SK-N-MC (cell line): ENCODE measurements around the gene CXCL8.
"Not testable (repeated sequence)": the region's sequence is repeated elsewhere in the genome, so short reads cannot be mapped to it uniquely, and the experiment has no call there.

ENCODE experiments used
- EZH2 ChIP-seq: fragments of 200-600 bp; sonication (generic); IDR thresholded peaks from one replicate; pipeline ENCODE4 v1.6.1; 2017; ENCODE audit warnings: antibody characterized with exemption
- FOXP2 ChIP-seq: optimal IDR thresholded peaks from 2 replicates; pipeline ENCODE3; 2011; ENCODE audit warnings: mild to moderate bottlenecking, moderate library complexity; ENCODE audit not compliant: insufficient read depth; ENCODE audit errors: extremely low read length, control extremely low read depth
- POLR2AphosphoS5 ChIP-seq: IDR thresholded peaks from 2 replicates; pipeline ENCODE4 v1.6.1; 2012; ENCODE audit warnings: mild to moderate bottlenecking, low read depth, low read length, borderline replicate concordance

- not testable (repeated sequence) for TF ChIP-seq EZH2, POLR2AphosphoS5, FOXP2
These were observed 34.0 kb downstream of the CXCL8 start for GRCh38 chr4:73774406-73774805.
